ENCODE measurements around the gene WNK1. TPM values are rescaled to one million over a fixed set of nuclear protein-coding genes. Genes with fewer than 3 reads are reported as not detected.

The WNK1 gene

GRCh38 chr12:955939-956338 lies 203.6 kb downstream of the WNK1 start:
- H3K9ac ChIP-seq (ENCODE audit: low read depth, low read length, poor library complexity): no peak overlapping the region
- H3K36me3 ChIP-seq (replicated peaks in 1 of 2; ENCODE audit: control insufficient read depth in 2 of 2, insufficient read depth in 2 of 2, low read length in 2 of 2): no peaks in the 10 kb centered on the region
- no peak overlapping the region for H3K18ac ChIP-seq (ENCODE audit: low read length)
- no peak overlapping the region for H2BK120ac ChIP-seq (ENCODE audit: low read depth, low read length)
- no peak overlapping the region for H2BK15ac ChIP-seq (ENCODE audit: low read length)
- H3K23ac ChIP-seq (ENCODE audit: low read depth, low read length, poor library complexity): no peak overlapping the region
- H2AK5ac ChIP-seq (ENCODE audit: low read depth, low read length): no peak overlapping the region
- H3K9me3 ChIP-seq (replicated peaks in 1 of 2; ENCODE audit: control insufficient read depth in 2 of 2, insufficient read depth in 1 of 2, low read depth in 1 of 2, low read length in 2 of 2): no peaks in the 10 kb centered on the region
- no peak for DNase-seq (ENCODE audit: low spot score)
- no peak overlapping the region for H3K27ac ChIP-seq (replicated peaks; ENCODE audit: low read length)
- H2AFZ ChIP-seq (ENCODE audit: low read length): peak overlapping the region; percentile 13
- no peak overlapping the region for H4K8ac ChIP-seq (ENCODE audit: low read depth, low read length)
- no peak overlapping the region for H4K91ac ChIP-seq (ENCODE audit: low read depth, low read length, poor library complexity)
- no peaks in the 10 kb centered on the region for H3K27me3 ChIP-seq (ENCODE audit: control insufficient read depth in 3 of 3, insufficient read depth in 3 of 3, low read depth in 1 of 3, low read length in 3 of 3)
- WGBS, 2 donors (ENCODE audit: extremely low coverage in 2 of 2, insufficient read length in 2 of 2, insufficient replicate concordance in 1 of 2): no CpG with 5 or more reads among the region's 6 CpGs
- no peak overlapping the region for H3K14ac ChIP-seq (ENCODE audit: low read length)
- peaks cover 9 to 10% of the 10 kb centered on the region in 2 donors for H3K4me1 ChIP-seq (ENCODE audit: control insufficient read depth in 2 of 2, insufficient read depth in 1 of 2, low read depth in 1 of 2, low read length in 2 of 2)
- H2BK5ac ChIP-seq (ENCODE audit: low read length): no peak overlapping the region
- H3K4me3 ChIP-seq (ENCODE audit: low read length in 2 of 2): no peak overlapping the region
- H3K4me2 ChIP-seq (ENCODE audit: insufficient read depth, low read length, poor library complexity, severe bottlenecking): no peak overlapping the region
- no peak overlapping the region for H2BK12ac ChIP-seq (ENCODE audit: low read length)
- H3K79me1 ChIP-seq (ENCODE audit: low read depth, low read length): no peaks in the 10 kb centered on the region
- no peak overlapping the region for H3K4ac ChIP-seq (ENCODE audit: low read length)

GRCh38 chr12:958588-959123 lies 206.3 kb downstream of the WNK1 start:
- H3K18ac ChIP-seq (ENCODE audit: low read length): peak overlapping the region; percentile 0
- no peak overlapping the region for H2BK12ac ChIP-seq (ENCODE audit: low read length)
- no peaks in the 10 kb centered on the region for H3K79me1 ChIP-seq (ENCODE audit: low read depth, low read length)
- no peak overlapping the region for H2AK5ac ChIP-seq (ENCODE audit: low read depth, low read length)
- H2BK15ac ChIP-seq (ENCODE audit: low read length): no peak overlapping the region
- H4K91ac ChIP-seq (ENCODE audit: low read depth, low read length, poor library complexity): no peak overlapping the region
- H3K27ac ChIP-seq (replicated peaks; ENCODE audit: low read length): peak overlapping the region; percentile 18
- H2BK5ac ChIP-seq (ENCODE audit: low read length): no peak overlapping the region
- WGBS, 2 donors (ENCODE audit: extremely low coverage in 2 of 2, insufficient read length in 2 of 2, insufficient replicate concordance in 1 of 2): no CpG with 5 or more reads among the region's 8 CpGs
- no peaks in the 10 kb centered on the region for H3K36me3 ChIP-seq (replicated peaks in 1 of 2; ENCODE audit: control insufficient read depth in 2 of 2, insufficient read depth in 2 of 2, low read length in 2 of 2)
- no peak overlapping the region for H3K23ac ChIP-seq (ENCODE audit: low read depth, low read length, poor library complexity)
- peak overlapping the region; percentile 73 for H2AFZ ChIP-seq (ENCODE audit: low read length)
- DNase-seq (ENCODE audit: low spot score): no peak
- H3K4me2 ChIP-seq (ENCODE audit: insufficient read depth, low read length, poor library complexity, severe bottlenecking): no peak overlapping the region
- H2BK120ac ChIP-seq (ENCODE audit: low read depth, low read length): no peak overlapping the region
- no peak overlapping the region for H3K14ac ChIP-seq (ENCODE audit: low read length)
- H3K4me1 ChIP-seq (ENCODE audit: control insufficient read depth in 2 of 2, insufficient read depth in 1 of 2, low read depth in 1 of 2, low read length in 2 of 2): peaks cover 7 to 9% of the 10 kb centered on the region in 2 donors
- no peak overlapping the region for H3K9ac ChIP-seq (ENCODE audit: low read depth, low read length, poor library complexity)
- H3K9me3 ChIP-seq (replicated peaks in 1 of 2; ENCODE audit: control insufficient read depth in 2 of 2, insufficient read depth in 1 of 2, low read depth in 1 of 2, low read length in 2 of 2): no peaks in the 10 kb centered on the region
- H4K8ac ChIP-seq (ENCODE audit: low read depth, low read length): no peak overlapping the region
- no peak overlapping the region for H3K4me3 ChIP-seq (ENCODE audit: low read length in 2 of 2)
- no peak overlapping the region for H3K4ac ChIP-seq (ENCODE audit: low read length)
- H3K27me3 ChIP-seq (ENCODE audit: control insufficient read depth in 3 of 3, insufficient read depth in 3 of 3, low read depth in 1 of 3, low read length in 3 of 3): no peaks in the 10 kb centered on the region

Small RNAs within 50 kb of the gene (small RNA-seq; reads per million reads assigned to genes)
- not detected for gene RNU4ATAC16P (ENCODE audit: insufficient read depth)
